Effector memory CD4-positive, alpha-beta T cell (primary cell): Measurements from ENCODE around the gene AP1AR.

Source experiments
- DNase-seq, 3 donors: peaks; one replicate each; pipeline ENCODE4 v3.0.0-alpha.2; 2020
- H3K27ac ChIP-seq: 2 replicates; pipeline ENCODE4 v1.7.0; 2013; ENCODE audit warnings: mild to moderate bottlenecking, low read length, moderate library complexity; ENCODE audit not compliant: insufficient read depth, poor library complexity, severe bottlenecking
- H3K27me3 ChIP-seq: replicated peaks from 2 replicates; pipeline ENCODE4 v1.7.0; 2013; ENCODE audit warnings: mild to moderate bottlenecking, low read length; ENCODE audit not compliant: insufficient read depth, control insufficient read depth, poor library complexity, severe bottlenecking
- H3K36me3 ChIP-seq: 2 replicates; pipeline ENCODE4 v1.7.0; 2013; ENCODE audit warnings: mild to moderate bottlenecking, low read length, moderate library complexity; ENCODE audit not compliant: control insufficient read depth, insufficient read depth
- H3K4me1 ChIP-seq: 2 replicates; pipeline ENCODE4 v1.7.0; 2013; ENCODE audit warnings: low read length, mild to moderate bottlenecking; ENCODE audit not compliant: control insufficient read depth, insufficient read depth, poor library complexity, severe bottlenecking
- H3K4me3 ChIP-seq: 2 replicates; pipeline ENCODE4 v1.7.0; 2013; ENCODE audit warnings: low read length, low read depth, mild to moderate bottlenecking; ENCODE audit not compliant: insufficient read depth, poor library complexity, severe bottlenecking
- H3K9me3 ChIP-seq: 2 replicates; pipeline ENCODE4 v1.7.0; 2013; ENCODE audit warnings: mild to moderate bottlenecking, low read length, moderate library complexity; ENCODE audit not compliant: control insufficient read depth

The AP1AR gene

GRCh38 chr4:112284662-112285411 lies 53.2 kb downstream of the AP1AR start:
- Histone ChIP-seq H3K4me1 (peaks cover 37% of the 10 kb centered on the region), H3K27ac (peak overlapping the region; percentile 90), H3K4me3 (peak overlapping the region; percentile 87), H3K27me3 (no peaks in the 10 kb centered on the region), H3K9me3 (no peaks in the 10 kb centered on the region), H3K36me3 (no peaks in the 10 kb centered on the region)
- peak; percentile 30 to 39 (median 31) for DNase-seq

GRCh38 chr4:112287258-112287989 lies 55.8 kb downstream of the AP1AR start:
- DNase-seq, result no peak
- Histone ChIP-seq H3K36me3 (no peaks in the 10 kb centered on the region), H3K9me3 (no peaks in the 10 kb centered on the region), H3K4me1 (peaks cover 36% of the 10 kb centered on the region), H3K27ac (peak overlapping the region; percentile 90), H3K27me3 (no peaks in the 10 kb centered on the region), H3K4me3 (peak overlapping the region; percentile 11)

- Histone ChIP-seq H3K4me1 (peaks cover 29% of the 10 kb centered on the region), H3K9me3 (no peaks in the 10 kb centered on the region), H3K27me3 (no peaks in the 10 kb centered on the region), H3K36me3 (no peaks in the 10 kb centered on the region), H3K4me3 (no peak overlapping the region), H3K27ac (peak overlapping the region; percentile 90)
- peak in 1 of 3 donors; percentile 28 for DNase-seq
Observed at GRCh38 chr4:112288455-112288854, 56.9 kb downstream of the AP1AR start.

GRCh38 chr4:112289407-112290253 lies 58.0 kb downstream of the AP1AR start:
- H3K9me3 ChIP-seq, result no peaks in the 10 kb centered on the region
- H3K27ac ChIP-seq, result peak overlapping the region; percentile 90
- no peaks in the 10 kb centered on the region for H3K36me3 ChIP-seq
- no peak overlapping the region for H3K4me3 ChIP-seq
- H3K4me1 ChIP-seq, result peaks cover 29% of the 10 kb centered on the region
- H3K27me3 ChIP-seq, result no peaks in the 10 kb centered on the region
- no peak for DNase-seq

- no peaks in the 10 kb centered on the region for H3K36me3 ChIP-seq
- H3K4me3 ChIP-seq, result no peak overlapping the region
- H3K9me3 ChIP-seq, result no peaks in the 10 kb centered on the region
- peaks cover 29% of the 10 kb centered on the region for H3K4me1 ChIP-seq
- H3K27ac ChIP-seq, result no peak overlapping the region
- no peaks in the 10 kb centered on the region for H3K27me3 ChIP-seq
- no peak for DNase-seq
Observed at GRCh38 chr4:112290341-112290740, 58.8 kb downstream of the AP1AR start.

- Histone ChIP-seq H3K4me3 (peak within 1 kb of the TSS; percentile 35), H3K9me3 (no peaks in the 10 kb centered on the region), H3K27me3 (no peaks in the 10 kb centered on the region), H3K27ac (peak within 1 kb of the TSS; percentile 62), H3K4me1 (peaks cover 20% of the 10 kb centered on the region), H3K36me3 (no peaks in the 10 kb centered on the region)
- no peak for DNase-seq
Observed at GRCh38 chr4:112296949-112297880, 65.6 kb downstream of the AP1AR start, which contains the start of gene ALPK1. ALPK1 (plus strand) TSS chr4:112297369.

GRCh38 chr4:112299721-112300120 lies 68.1 kb downstream of the AP1AR start:
- Histone ChIP-seq H3K36me3 (no peaks in the 10 kb centered on the region), H3K27me3 (no peaks in the 10 kb centered on the region), H3K4me1 (peaks cover 30% of the 10 kb centered on the region), H3K27ac (no peak overlapping the region), H3K4me3 (no peak overlapping the region), H3K9me3 (no peaks in the 10 kb centered on the region)
- DNase-seq, result no peak

- Histone ChIP-seq H3K36me3 (no peaks in the 10 kb centered on the region), H3K27ac (peak overlapping the region; percentile 58), H3K4me1 (peaks cover 22% of the 10 kb centered on the region), H3K4me3 (peak overlapping the region; percentile 22), H3K27me3 (no peaks in the 10 kb centered on the region), H3K9me3 (no peaks in the 10 kb centered on the region)
- no peak for DNase-seq
Observed at GRCh38 chr4:112302320-112303274, 71.0 kb downstream of the AP1AR start.
